ENCODE measurements around the gene NAPEPLD. TPM values are rescaled to one million over a fixed set of nuclear protein-coding genes. Genes with fewer than 3 reads are reported as not detected.

The NAPEPLD gene
- total RNA-seq, 1 experiment from 2014 or later: 7.5 TPM

- TF ChIP-seq SMAD4 (CRISPR knock-in tag; IDR thresholded peaks at IDR 0.05): peak; percentile 43; the same call in 1 of the 2 replicates
- no peak for TF ChIP-seq CBFB (CRISPR knock-in tag; IDR thresholded peaks at IDR 0.05; ENCODE audit: low read depth)
- TF ChIP-seq ZBTB43 (CRISPR knock-in tag; IDR thresholded peaks at IDR 0.05): peak; percentile 74; the same call in 1 of the 2 replicates
- TF ChIP-seq E2F4 (CRISPR knock-in tag; IDR thresholded peaks at IDR 0.05; ENCODE audit: borderline replicate concordance, low read depth): no peak
- TF ChIP-seq NR2C2 (CRISPR knock-in tag; IDR thresholded peaks at IDR 0.05): peak; percentile 59; the same call in 1 of the 2 replicates
- peak; percentile 79; the same call in 1 of the 2 replicates for TF ChIP-seq ZNF281 (CRISPR knock-in tag; IDR thresholded peaks at IDR 0.05)
- 0 out of 2 replicates have a peak, but pooled peaks have one; percentile 20 for TF ChIP-seq ATF2 (CRISPR knock-in tag; IDR thresholded peaks at IDR 0.05; ENCODE audit: borderline replicate concordance, low read depth)
- TF ChIP-seq ZNF232 (CRISPR knock-in tag; IDR thresholded peaks at IDR 0.05): peak; percentile 23; the same call in 1 of the 2 replicates
- TF ChIP-seq MXD4 (CRISPR knock-in tag; IDR thresholded peaks at IDR 0.05; ENCODE audit: borderline replicate concordance): 0 out of 2 replicates have a peak, but pooled peaks have one; percentile 43
- peak; percentile 85; the same call in 1 of the 2 replicates for TF ChIP-seq E2F1 (CRISPR knock-in tag; IDR thresholded peaks at IDR 0.05)
- TF ChIP-seq ELF4 (CRISPR knock-in tag; IDR thresholded peaks at IDR 0.05; ENCODE audit: low read depth): no peak
- TF ChIP-seq JUN (CRISPR knock-in tag; IDR thresholded peaks at IDR 0.05): 0 out of 2 replicates have a peak, but pooled peaks have one; percentile 8
- TF ChIP-seq SP1 (CRISPR knock-in tag; conservative IDR thresholded peaks at IDR 0.05): peak; percentile 36; the same call in 1 of the 2 replicates
- peak; percentile 85 for TF ChIP-seq FOXP4 (CRISPR knock-in tag; IDR thresholded peaks at IDR 0.05)
- TF ChIP-seq GRHL2 (CRISPR knock-in tag; IDR thresholded peaks at IDR 0.05; ENCODE audit: insufficient replicate concordance, severe bottlenecking): no peak
- peak; percentile 87; the same call in 1 of the 2 replicates for TF ChIP-seq CREB1 (CRISPR knock-in tag; IDR thresholded peaks at IDR 0.05)
- peak; percentile 72; the same call in 1 of the 2 replicates for TF ChIP-seq ARID4B (CRISPR knock-in tag; IDR thresholded peaks at IDR 0.05; ENCODE audit: borderline replicate concordance)
- 0 out of 2 replicates have a peak, but pooled peaks have one; percentile 16 for TF ChIP-seq GABPB1 (CRISPR knock-in tag; IDR thresholded peaks at IDR 0.05)
Measured at GRCh38 chr7:103148994-103149807, at the start of gene NAPEPLD (continued).
